ENCODE data around the gene PGPEP1. TPM values are rescaled to one million over a fixed set of nuclear protein-coding genes. Genes with fewer than 3 reads are reported as not detected.
"Not testable (repeated sequence)": the region's sequence is repeated elsewhere in the genome, so short reads cannot be mapped to it uniquely, and the experiment has no call there.

The PGPEP1 gene
- total RNA-seq, 2 experiments from 2014 or later: 30.1 to 34.5 TPM

- Mint-ChIP-seq H3K4me1 (ENCODE audit: low read depth) (peaks cover 18% of the 10 kb centered on the region), H3K4me3 (no peak overlapping the region), H3K9me3 (ENCODE audit: insufficient read depth) (no peaks in the 10 kb centered on the region), H3K36me3 (ENCODE audit: low read depth) (peaks cover 34% of the 10 kb centered on the region), H3K27me3 (ENCODE audit: low read depth) (no peaks in the 10 kb centered on the region), H3K27ac (peak overlapping the region; percentile 71)
- ATAC-seq: no peak
- ChIA-PET POLR2A (no interaction called here), CTCF (interaction anchor here (0.9 to 1.3 kb wide), 3 partner anchors 15 to 86 kb away, joined by 3 to 5 read pairs (median 3); no protein-coding TSS in a partner anchor)
- no peak for DNase-seq
Observed at GRCh38 chr19:18364826-18365528, 24.6 kb downstream of the PGPEP1 start.

GRCh38 chr19:18366021-18366435 lies 25.6 kb downstream of the PGPEP1 start:
- peak overlapping the region; percentile 55 for H3K27ac Mint-ChIP-seq
- no peak for ATAC-seq
- H3K9me3 Mint-ChIP-seq (ENCODE audit: insufficient read depth): no peaks in the 10 kb centered on the region
- H3K4me3 Mint-ChIP-seq: no peak overlapping the region
- ChIA-PET POLR2A (no interaction called here), CTCF (interaction anchor here (0.7 to 1.3 kb wide), 4 partner anchors 16 to 88 kb away, joined by 3 to 6 read pairs (median 6); no protein-coding TSS in a partner anchor)
- peaks cover 34% of the 10 kb centered on the region for H3K36me3 Mint-ChIP-seq (ENCODE audit: low read depth)
- peaks cover 18% of the 10 kb centered on the region for H3K4me1 Mint-ChIP-seq (ENCODE audit: low read depth)
- DNase-seq: no peak
- H3K27me3 Mint-ChIP-seq (ENCODE audit: low read depth): no peaks in the 10 kb centered on the region

DNA sequence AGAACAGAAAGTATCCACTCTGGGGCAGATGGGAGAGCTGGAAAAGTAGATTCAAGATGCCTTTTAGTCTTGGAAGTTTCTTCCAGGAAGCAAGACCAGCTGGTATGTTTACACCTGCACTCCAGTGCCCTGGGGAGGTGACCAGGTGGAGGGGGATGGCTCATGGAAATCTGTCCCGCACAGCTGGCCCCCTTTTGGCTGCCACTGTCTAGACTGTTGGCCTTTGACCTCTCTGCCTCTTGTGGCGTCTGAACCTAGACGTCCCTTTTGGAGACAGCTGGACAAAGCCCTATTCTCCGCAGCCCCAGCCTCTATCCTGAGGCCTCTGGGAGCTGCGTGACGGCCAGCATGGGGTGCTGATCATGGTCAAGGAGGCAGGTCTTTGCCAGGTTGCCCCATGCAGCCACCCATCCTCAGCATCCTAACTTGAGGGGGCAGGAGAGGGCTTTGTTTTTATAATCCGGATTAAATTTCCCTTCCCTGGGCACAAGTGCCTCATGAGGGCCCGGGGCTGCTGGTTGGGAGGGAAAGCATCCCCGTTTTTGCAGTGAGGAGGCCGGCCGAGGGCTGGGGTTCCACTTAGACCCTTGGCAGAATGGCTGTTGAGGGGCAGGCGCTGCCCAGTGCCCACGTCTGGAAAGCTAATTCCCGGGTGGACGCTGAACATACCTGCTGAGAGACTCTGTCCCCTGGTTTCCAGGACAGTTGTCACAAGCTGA lies 28.3 kb downstream of the PGPEP1 start:
- POLR2A ChIA-PET: no interaction called here

GRCh38 chr19:18373407-18373891 lies 33.1 kb downstream of the PGPEP1 start:
- peak overlapping the region; percentile 82 for H3K27ac Mint-ChIP-seq
- no peaks in the 10 kb centered on the region for H3K27me3 Mint-ChIP-seq (ENCODE audit: low read depth)
- ATAC-seq: no peak
- peaks cover 16% of the 10 kb centered on the region for H3K4me1 Mint-ChIP-seq (ENCODE audit: low read depth)
- H3K4me3 Mint-ChIP-seq: no peak overlapping the region
- POLR2A ChIA-PET: interaction anchor here (0.6 kb wide), 1 partner anchor 142 kb away, joined by 4 read pairs; no protein-coding TSS in a partner anchor
- H3K9me3 Mint-ChIP-seq (ENCODE audit: insufficient read depth): no peaks in the 10 kb centered on the region
- CTCF ChIA-PET: interaction anchor here (0.6 to 1.6 kb wide), 4 partner anchors 14 to 94 kb away, joined by 3 to 15 read pairs (median 4); no protein-coding TSS in a partner anchor
- no peaks in the 10 kb centered on the region for H3K36me3 Mint-ChIP-seq (ENCODE audit: low read depth)
- DNase-seq: no peak

More for the DNA sequence above, 28.3 kb downstream of the PGPEP1 start:
- no peaks in the 10 kb centered on the region for H3K27me3 Mint-ChIP-seq (ENCODE audit: low read depth)
- H3K9me3 Mint-ChIP-seq (ENCODE audit: insufficient read depth): no peaks in the 10 kb centered on the region
- H3K27ac Mint-ChIP-seq: no peak overlapping the region
- ATAC-seq (no peak), DNase-seq (no peak)
- H3K4me1 Mint-ChIP-seq (ENCODE audit: low read depth): peaks cover 21% of the 10 kb centered on the region
- no peak overlapping the region for H3K4me3 Mint-ChIP-seq
- H3K36me3 Mint-ChIP-seq (ENCODE audit: low read depth): peaks cover 21% of the 10 kb centered on the region
- CTCF ChIA-PET: interaction anchor here (1.3 kb wide), 1 partner anchor 19 kb away, joined by 3 read pairs; no protein-coding TSS in a partner anchor

GRCh38 chr19:18373892-18374629 lies 33.7 kb downstream of the PGPEP1 start:
- CTCF ChIA-PET: interaction anchor here (0.8 to 1.6 kb wide), 4 partner anchors 14 to 95 kb away, joined by 3 to 15 read pairs (median 4); no protein-coding TSS in a partner anchor
- POLR2A ChIA-PET: interaction anchor here (0.6 kb wide), 1 partner anchor 142 kb away, joined by 4 read pairs; no protein-coding TSS in a partner anchor
- H3K9me3 Mint-ChIP-seq (ENCODE audit: insufficient read depth): no peaks in the 10 kb centered on the region
- peak overlapping the region; percentile 82 for H3K27ac Mint-ChIP-seq
- DNase-seq (peak; percentile 87), ATAC-seq (peak; percentile 88)
- H3K27me3 Mint-ChIP-seq (ENCODE audit: low read depth): no peaks in the 10 kb centered on the region
- peaks cover 16% of the 10 kb centered on the region for H3K4me1 Mint-ChIP-seq (ENCODE audit: low read depth)
- no peaks in the 10 kb centered on the region for H3K36me3 Mint-ChIP-seq (ENCODE audit: low read depth)
- no peak overlapping the region for H3K4me3 Mint-ChIP-seq

DNA sequence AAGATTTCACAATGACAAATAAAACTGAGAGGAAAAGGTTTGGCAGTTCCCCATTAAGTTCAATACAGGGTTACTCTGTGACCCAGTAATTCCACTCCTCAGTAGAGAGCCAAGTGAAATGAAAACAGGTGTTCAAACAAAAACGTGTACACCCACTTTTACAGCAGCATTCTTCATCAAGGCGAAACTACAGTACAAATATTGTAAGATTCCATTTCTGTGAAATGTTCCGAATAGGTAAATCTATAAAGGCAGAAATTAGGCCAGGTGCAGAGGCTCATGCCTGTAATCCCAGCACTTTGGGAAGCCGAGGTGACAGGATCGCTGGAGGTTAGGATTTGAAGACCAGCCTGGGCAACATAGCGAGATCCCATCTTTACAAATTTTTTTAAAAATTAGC lies 36.6 kb downstream of the PGPEP1 start:
- ATAC-seq (no peak), DNase-seq (no peak)
- H3K4me1 Mint-ChIP-seq (ENCODE audit: low read depth): peaks cover 16% of the 10 kb centered on the region
- no peak overlapping the region for H3K4me3 Mint-ChIP-seq
- no peak overlapping the region for H3K27ac Mint-ChIP-seq
- no peaks in the 10 kb centered on the region for H3K9me3 Mint-ChIP-seq (ENCODE audit: insufficient read depth)
- no peaks in the 10 kb centered on the region for H3K36me3 Mint-ChIP-seq (ENCODE audit: low read depth)
- CTCF ChIA-PET: no interaction called here
- peaks cover 5% of the 10 kb centered on the region for H3K27me3 Mint-ChIP-seq (ENCODE audit: low read depth)
- POLR2A ChIA-PET: no interaction called here

GRCh38 chr19:18379803-18380747 lies 39.7 kb downstream of the PGPEP1 start:
- no peak overlapping the region for H3K4me3 Mint-ChIP-seq
- peaks cover 9% of the 10 kb centered on the region for H3K27me3 Mint-ChIP-seq (ENCODE audit: low read depth)
- no peak overlapping the region for H3K27ac Mint-ChIP-seq
- DNase-seq (no peak), ATAC-seq (no peak)
- ChIA-PET POLR2A (no interaction called here), CTCF (interaction anchor here (1.5 to 2.5 kb wide), 4 partner anchors 9 to 187 kb away, joined by 3 to 17 read pairs (median 5); partner anchors contain the start of gene MPV17L2)
- H3K36me3 Mint-ChIP-seq (ENCODE audit: low read depth): no peaks in the 10 kb centered on the region
- no peaks in the 10 kb centered on the region for H3K4me1 Mint-ChIP-seq (ENCODE audit: low read depth)
- H3K9me3 Mint-ChIP-seq (ENCODE audit: insufficient read depth): no peaks in the 10 kb centered on the region

DNA sequence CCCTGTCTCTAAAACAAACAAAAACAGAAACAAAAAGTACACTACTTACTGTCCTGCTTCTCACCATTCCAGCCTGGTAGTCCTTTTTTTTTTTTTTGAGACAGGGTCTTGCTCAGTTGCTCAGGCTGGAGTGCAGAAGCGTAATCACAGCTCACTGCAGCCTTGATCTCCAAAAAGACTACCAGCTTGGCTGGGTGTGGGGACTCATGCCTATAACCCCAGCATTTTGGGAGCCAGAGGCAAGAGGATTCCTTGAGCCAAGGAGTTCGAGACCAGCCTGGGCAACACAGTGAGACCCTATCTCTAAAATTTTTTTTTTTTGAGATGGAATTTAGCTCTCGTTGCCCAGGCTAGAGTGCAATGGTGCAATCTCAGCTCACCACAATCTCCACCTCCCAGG lies 40.4 kb downstream of the PGPEP1 start:
- no peak for ATAC-seq
- peaks cover 16% of the 10 kb centered on the region for H3K27me3 Mint-ChIP-seq (ENCODE audit: low read depth)
- ChIA-PET POLR2A (no interaction called here), CTCF (interaction anchor here (1.5 to 2.5 kb wide), 4 partner anchors 8 to 188 kb away, joined by 3 to 17 read pairs (median 5); partner anchors contain the start of gene MPV17L2)
- DNase-seq: no peak
- H3K9me3 Mint-ChIP-seq (ENCODE audit: insufficient read depth): no peaks in the 10 kb centered on the region
- H3K4me1 Mint-ChIP-seq (ENCODE audit: low read depth): no peaks in the 10 kb centered on the region
- H3K27ac Mint-ChIP-seq: no peak overlapping the region
- no peak overlapping the region for H3K4me3 Mint-ChIP-seq
- no peaks in the 10 kb centered on the region for H3K36me3 Mint-ChIP-seq (ENCODE audit: low read depth)

DNA sequence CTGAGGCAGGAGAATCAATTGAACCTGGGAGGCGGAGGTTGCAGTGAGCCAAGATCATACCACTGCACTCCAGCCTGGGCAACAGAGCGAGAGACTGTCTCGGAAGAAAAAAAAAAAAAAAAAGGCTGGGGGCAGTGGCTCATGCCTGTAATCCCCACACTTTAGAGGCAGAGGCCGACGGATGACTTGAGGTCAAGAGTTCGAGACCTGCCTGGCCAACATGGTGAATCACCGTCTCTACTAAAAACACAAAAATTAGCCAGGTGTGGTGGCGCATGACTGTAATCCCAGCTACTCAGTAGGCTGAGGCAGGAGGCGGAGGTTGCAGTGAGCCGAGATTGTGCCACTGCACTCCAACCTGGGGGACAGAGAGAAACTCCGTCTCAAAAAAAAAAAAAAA lies 43.2 kb downstream of the PGPEP1 start:
- not testable (repeated sequence) for H3K36me3 Mint-ChIP-seq (ENCODE audit: low read depth); H3K4me3 Mint-ChIP-seq; H3K27ac Mint-ChIP-seq; ATAC-seq; DNase-seq; H3K9me3 Mint-ChIP-seq (ENCODE audit: insufficient read depth)
- Mint-ChIP-seq H3K27me3 (ENCODE audit: low read depth) (peaks cover 32% of the 10 kb centered on the region), H3K4me1 (ENCODE audit: low read depth) (peaks cover 13% of the 10 kb centered on the region)
- CTCF ChIA-PET: interaction anchor here (0.6 kb wide), 1 partner anchor 31 kb away, joined by 3 read pairs; no protein-coding TSS in a partner anchor
- POLR2A ChIA-PET: interaction anchor here (1.8 kb wide), 1 partner anchor 10 kb away, joined by 5 read pairs; no protein-coding TSS in a partner anchor

DNA sequence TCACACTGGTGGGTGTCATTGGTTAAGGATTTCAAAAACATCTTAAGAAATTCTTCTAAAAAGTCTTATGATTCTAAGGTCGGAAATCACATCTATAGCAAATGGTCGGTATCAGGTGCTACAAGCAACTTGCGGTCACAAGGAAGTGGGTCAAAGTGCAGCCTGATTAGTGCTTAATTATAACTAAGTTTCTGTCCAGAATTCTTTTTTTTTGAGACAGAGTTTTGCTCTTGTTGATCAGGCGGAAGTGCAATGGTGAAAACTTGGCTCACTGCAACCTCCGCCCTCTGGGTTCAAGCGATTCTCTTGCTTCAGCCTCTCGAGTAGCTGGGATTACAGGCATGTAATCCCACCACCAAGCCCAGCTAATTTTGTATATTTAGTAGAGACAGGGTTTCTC lies 44.4 kb downstream of the PGPEP1 start:
- ChIA-PET POLR2A (interaction anchor here (0.6 kb wide), 1 partner anchor 104 kb away, joined by 3 read pairs; the partner anchor contains the start of gene JUND), CTCF (no interaction called here)
- Mint-ChIP-seq H3K9me3 (ENCODE audit: insufficient read depth) (no peaks in the 10 kb centered on the region), H3K27ac (no peak overlapping the region), H3K36me3 (ENCODE audit: low read depth) (no peaks in the 10 kb centered on the region), H3K27me3 (ENCODE audit: low read depth) (peaks cover 38% of the 10 kb centered on the region), H3K4me3 (no peak overlapping the region), H3K4me1 (ENCODE audit: low read depth) (peaks cover 14% of the 10 kb centered on the region)
- DNase-seq: no peak
- no peak for ATAC-seq

All from activated CD8-positive, alpha-beta T cell treated with anti-CD3 and anti-CD28 coated beads, Interleukin-2, amount 10 ng/mL, durations not matched to agents 7 days and 5 days (primary cell).